HG03175 (cell line): Measurements from ENCODE around the gene FARSB.
"Not testable (repeated sequence)": the region's sequence is repeated elsewhere in the genome, so short reads cannot be mapped to it uniquely, and the experiment has no call there.

Source experiments
- ATAC-seq: cut with Tn5 transposase; IDR thresholded peaks from one replicate; pipeline ENCODE4 v1.9.1; 2021; ENCODE audit warnings: mild to moderate bottlenecking, moderate library complexity; ENCODE audit not compliant: unreplicated experiment

The FARSB gene

DNA sequence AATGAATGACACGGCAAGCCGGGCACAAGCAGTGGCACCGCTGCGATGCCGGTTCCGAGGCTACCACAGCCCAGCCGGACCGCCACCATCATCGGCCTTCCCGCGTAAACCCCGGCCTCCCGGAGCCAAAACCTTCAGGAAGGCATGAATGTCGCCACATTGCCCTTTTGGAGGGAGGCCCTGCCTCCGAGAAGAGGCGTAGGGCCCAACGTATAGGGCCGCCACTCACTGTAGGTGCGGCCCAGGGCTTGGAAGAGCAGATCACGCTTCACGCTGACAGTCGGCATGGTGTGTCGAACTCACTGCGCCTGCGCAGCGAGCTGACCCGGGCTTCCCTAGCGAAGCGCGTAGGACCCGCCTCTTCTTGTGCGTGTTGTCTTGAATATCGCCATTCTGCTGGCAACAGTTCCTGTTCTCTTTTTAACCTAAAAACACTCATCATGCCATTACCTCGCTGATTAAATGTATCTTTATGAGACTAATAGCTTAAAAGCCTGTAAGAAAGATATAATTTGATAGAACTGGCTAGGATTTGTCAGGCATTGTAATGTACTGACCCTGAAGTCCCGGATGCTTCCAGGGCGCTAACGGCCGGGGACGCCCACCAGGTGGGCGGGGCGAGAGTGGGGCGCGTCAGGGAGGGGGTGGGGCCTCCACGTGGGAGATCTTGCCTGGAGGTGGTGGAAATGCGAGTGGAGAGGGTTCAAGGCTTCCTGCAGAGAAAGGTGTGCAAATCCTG, at the start of gene FARSB:
Gene FARSB, minus strand, starts transcription at position 306 of the 739 bp plus-strand sequence. Its CDS starts 19 bp downstream, at position 287.
- peak; percentile 93 for ATAC-seq

- ATAC-seq: no peak
Measured at GRCh38 chr2:222703886-222704285, 48.0 kb upstream of the FARSB start.

DNA sequence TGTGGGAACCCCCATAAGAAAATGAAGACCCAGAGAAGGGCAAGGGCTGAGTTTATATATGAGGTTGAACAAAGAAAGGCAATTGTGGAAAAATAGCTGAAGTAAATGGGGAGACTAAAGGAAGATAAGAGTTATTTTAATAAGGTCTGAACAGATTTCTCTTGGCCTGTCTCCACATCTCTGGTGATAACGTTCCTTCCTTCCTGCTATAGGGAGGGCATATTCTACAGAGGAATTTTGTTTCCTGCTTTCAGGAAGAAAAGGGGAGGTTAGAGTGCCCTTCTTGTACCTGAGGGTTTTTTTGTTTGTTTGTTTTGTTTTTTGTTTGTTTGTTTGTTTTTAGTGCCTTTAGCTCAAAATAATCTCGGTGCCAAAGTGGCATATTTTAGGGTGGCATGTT, 47.2 kb upstream of the FARSB start:
- ATAC-seq: no peak

- ATAC-seq: no peak
Measured at GRCh38 chr2:222701721-222702131, 45.8 kb upstream of the FARSB start.

DNA sequence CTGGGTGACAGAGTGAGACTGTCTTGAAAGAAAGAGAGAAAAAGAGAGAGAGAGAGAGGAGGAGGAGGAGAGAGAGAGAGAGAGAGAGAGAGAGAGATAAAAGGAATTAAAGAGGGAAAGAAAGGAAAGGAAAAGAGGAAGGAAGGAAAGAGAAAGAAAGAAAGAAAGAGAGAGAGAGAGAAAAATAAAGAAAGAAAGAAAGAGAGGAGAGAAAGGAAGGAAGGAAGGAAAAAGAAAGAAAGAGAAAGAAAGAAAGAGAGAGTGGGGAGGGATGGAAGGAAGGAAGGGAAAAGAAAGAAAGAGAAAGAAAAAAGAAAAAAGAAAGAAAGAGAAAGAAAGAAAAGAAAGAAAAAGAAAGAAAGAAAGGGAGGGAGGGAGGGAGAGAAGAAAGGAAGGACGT, 45.3 kb upstream of the FARSB start:
- ATAC-seq: no peak

GRCh38 chr2:222698276-222698675, 42.4 kb upstream of the FARSB start:
- no peak for ATAC-seq

- ATAC-seq: peak; percentile 64
Measured at GRCh38 chr2:222693837-222694236, 37.9 kb upstream of the FARSB start.

DNA sequence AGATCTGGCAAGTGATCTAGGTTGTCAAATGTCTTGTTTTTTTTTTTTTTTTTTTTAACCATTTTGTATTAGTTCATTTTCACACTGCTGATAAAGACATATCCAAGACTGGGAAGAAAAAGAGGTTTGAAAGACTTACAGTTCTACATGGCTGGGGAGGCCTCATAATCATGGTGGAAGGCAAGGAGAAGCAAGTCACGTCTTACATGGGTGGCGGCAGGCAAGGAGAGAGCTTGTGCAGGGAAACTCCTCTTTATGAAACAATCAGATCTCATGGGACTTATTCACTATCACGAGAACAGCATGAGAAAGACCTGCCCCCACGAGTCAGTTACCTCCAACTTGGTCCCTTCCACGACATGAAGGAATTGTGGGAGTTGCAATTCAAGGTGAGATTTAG, 37.5 kb upstream of the FARSB start:
- ATAC-seq: not testable (repeated sequence)

GRCh38 chr2:222690564-222691200, 34.8 kb upstream of the FARSB start:
- ATAC-seq: peak; percentile 98

GRCh38 chr2:222689322-222689721, 33.4 kb upstream of the FARSB start:
- no peak for ATAC-seq

GRCh38 chr2:222688917-222689316, 33.0 kb upstream of the FARSB start:
- no peak for ATAC-seq

DNA sequence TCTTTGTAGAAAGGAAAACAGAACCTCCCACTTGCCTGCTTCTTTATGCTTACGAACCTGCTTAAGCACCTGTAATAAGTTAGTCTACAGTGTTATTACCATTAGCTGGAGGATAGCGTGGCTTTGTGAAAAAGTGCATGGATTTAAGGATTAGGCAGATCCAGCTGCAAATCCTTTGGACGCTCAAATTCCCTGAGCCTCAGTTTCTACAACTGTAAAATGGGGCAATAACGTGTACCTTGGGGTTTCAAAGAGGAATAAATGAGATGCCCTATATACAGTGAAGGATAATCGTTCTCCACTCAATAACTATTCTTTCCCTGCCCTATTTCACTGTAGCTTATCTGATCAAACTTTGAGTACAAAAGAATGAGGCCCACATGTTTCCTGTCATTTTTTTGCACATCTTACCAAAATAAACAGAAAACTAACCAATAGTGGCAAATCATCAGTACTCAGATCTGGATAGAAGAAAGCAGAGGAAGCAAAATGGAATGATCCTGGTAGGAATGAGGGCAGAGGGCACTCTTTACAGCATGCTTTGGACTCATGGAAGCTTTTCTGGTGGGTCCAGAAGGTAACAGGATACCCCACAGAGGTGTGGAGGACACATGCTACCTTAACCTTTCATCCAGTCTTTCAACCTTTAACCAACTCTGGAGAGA, 30.3 kb upstream of the FARSB start:
- no peak for ATAC-seq

- no peak for ATAC-seq
Measured at GRCh38 chr2:222683805-222684204, 27.9 kb upstream of the FARSB start.

- no peak for ATAC-seq
Measured at GRCh38 chr2:222677981-222678380, 22.1 kb upstream of the FARSB start.

- no peak for ATAC-seq
Measured at GRCh38 chr2:222673883-222674282, 18.0 kb upstream of the FARSB start.

- ATAC-seq: no peak
Measured at GRCh38 chr2:222673273-222673672, 17.4 kb upstream of the FARSB start.

DNA sequence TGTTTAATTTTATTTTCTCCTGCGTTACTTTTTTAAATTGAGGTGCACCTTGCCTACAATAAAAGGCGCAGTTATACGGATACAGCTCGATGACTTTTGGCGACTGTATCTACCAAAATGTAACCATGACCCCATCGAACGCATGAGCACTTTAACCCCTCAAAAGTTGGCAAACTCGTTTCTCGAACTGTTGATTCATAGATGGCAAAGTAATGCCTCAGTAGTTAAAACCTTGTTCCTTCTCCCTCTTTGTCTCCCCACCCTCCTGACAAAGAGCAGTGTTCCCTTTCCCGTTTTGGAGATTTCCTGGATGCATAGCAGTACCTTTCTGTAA, 16.1 kb upstream of the FARSB start:
- ATAC-seq: no peak

DNA sequence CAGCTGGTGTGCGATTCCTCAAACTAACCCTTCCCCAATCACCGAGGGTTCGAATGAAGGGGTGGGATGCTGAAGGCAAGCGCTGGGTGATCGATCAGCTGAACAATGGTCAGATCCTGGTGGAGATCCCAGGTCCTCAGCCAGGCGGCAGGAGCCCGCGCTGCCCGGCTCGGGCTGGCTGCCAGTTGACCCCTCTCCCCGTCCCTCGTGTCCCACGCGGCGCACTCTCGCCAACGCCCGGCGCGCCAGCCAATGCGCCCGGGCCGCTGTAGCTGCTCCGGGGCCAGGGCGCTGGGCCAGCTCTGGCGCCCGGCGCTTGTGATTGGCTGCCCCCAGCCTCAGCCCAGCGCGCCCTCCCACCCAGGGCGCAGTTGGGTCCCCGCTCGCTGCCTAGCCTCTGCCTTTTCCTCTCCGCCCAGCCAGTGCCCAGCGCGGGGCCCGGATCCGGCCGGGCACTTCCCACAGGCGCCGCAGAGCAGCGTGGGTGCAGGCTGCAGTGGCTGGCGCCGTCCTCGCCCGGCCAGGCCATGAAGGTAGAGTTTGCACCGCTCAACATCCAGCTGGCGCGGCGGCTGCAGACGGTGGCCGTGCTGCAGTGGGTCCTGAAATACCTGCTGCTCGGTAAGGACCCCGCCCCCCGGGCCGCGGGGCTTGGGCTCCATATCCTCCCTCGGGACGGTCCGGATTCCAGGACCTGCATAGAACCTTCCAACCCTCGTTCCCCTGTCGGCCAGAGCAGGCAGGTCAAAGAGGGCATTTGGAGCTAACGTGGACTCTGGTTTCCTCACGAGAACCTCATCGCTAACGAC, 15.6 kb upstream of the FARSB start, which contains the start of gene MOGAT1:
Gene MOGAT1, plus strand, starts transcription at position 400 of the 809 bp plus-strand sequence. Its CDS starts 128 bp downstream, at position 528.
- ATAC-seq: peak; percentile 39

DNA sequence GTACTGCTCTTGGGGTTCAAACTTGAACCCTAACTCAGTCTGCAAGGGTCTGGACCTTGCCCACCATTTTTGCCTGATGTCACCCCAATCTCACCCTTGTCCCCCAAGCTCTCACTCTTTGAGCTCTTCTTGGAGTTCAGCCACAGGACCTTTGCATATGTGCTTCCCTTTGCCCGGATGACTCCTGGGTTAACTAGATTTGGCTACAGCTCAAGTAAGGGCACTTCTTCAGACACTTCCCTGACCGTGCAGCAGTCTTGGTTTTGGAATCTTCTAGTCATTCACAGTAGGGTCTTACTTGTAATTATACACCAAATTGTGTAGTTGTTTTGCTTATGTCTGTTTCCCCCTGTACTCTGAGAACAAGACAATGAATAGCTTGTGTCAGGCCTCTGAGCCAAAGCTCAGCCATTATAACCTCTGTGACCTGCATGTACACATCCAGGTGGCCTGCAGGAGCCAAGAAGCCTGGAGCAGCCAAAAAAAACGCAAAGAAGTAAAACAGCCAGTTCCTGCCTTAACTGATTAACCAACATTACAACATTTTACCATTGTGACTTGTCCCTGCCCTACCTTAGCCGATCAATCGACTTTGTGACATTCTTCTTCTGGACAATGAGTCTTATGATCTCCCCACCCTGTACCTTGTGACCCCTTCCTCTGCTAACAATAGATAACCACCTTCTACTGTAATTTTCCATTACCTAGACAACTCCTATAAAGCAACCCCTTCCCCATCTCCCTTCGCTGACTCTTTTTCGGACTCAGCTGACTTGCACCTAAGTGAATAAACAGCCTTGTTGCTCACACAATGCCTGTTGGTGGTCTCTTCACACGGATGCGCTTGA, 14.5 kb upstream of the FARSB start:
- no peak for ATAC-seq

DNA sequence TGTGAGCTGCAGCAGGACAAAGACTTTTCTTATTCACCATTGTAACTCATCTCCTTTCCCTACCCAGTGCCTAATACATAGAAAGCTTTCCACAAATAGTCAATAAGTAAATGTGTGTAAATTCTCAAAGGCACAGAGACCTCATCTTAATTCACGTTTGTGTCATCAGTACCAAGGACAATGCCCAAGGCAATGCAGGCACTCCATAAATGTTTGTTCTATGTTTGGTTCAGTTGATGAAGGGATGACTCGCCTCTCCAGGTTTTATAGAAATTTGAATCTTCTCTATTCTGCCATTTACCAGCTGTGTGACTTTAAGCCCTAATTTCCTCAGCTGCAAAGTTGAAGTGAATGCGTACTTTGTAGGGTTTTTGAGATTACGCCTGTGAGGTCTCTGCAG, 13.5 kb upstream of the FARSB start:
- no peak for ATAC-seq
